GM19025 (cell line): ENCODE data around the gene KRR1.
"Not testable (repeated sequence)": the region's sequence is repeated elsewhere in the genome, so short reads cannot be mapped to it uniquely, and the experiment has no call there.

Experiments
- ATAC-seq: cut with Tn5 transposase; IDR thresholded peaks from one replicate; pipeline ENCODE4 v1.9.1; 2021; ENCODE audit warnings: mild to moderate bottlenecking, low read depth, moderate library complexity; ENCODE audit not compliant: unreplicated experiment

Gene KRR1

GRCh38 chr12:75526655-75527511 is 15.5 kb upstream of the KRR1 start:
- peak; percentile 95 for ATAC-seq

- no peak for ATAC-seq
Observed at GRCh38 chr12:75525263-75525662, 13.9 kb upstream of the KRR1 start.

- ATAC-seq = not testable (repeated sequence)
Observed at GRCh38 chr12:75522124-75522523, 10.7 kb upstream of the KRR1 start.

GRCh38 chr12:75521224-75521623 is 9.8 kb upstream of the KRR1 start:
- ATAC-seq = not testable (repeated sequence)

GRCh38 chr12:75509621-75510020 is 1.8 kb downstream of the KRR1 start:
- no peak for ATAC-seq

- no peak for ATAC-seq
Observed at GRCh38 chr12:75508159-75508558, 3.2 kb downstream of the KRR1 start.

GRCh38 chr12:75507086-75507485 is 4.3 kb downstream of the KRR1 start:
- no peak for ATAC-seq

GRCh38 chr12:75505706-75506312 is 5.6 kb downstream of the KRR1 start:
- ATAC-seq = no peak

GRCh38 chr12:75503866-75504265 is 7.5 kb downstream of the KRR1 start:
- no peak for ATAC-seq

- no peak for ATAC-seq
Observed at GRCh38 chr12:75503459-75503858, 8.0 kb downstream of the KRR1 start.

- ATAC-seq = no peak
Observed at GRCh38 chr12:75491169-75491568, 20.2 kb downstream of the KRR1 start.

GRCh38 chr12:75489613-75490210 is 21.7 kb downstream of the KRR1 start:
- ATAC-seq = peak; percentile 49

- peak; percentile 4 for ATAC-seq
Observed at GRCh38 chr12:75489187-75489586, 22.2 kb downstream of the KRR1 start.

GRCh38 chr12:75488553-75488952 is 22.9 kb downstream of the KRR1 start:
- ATAC-seq = no peak

GRCh38 chr12:75487308-75487707 is 24.1 kb downstream of the KRR1 start:
- no peak for ATAC-seq

- not testable (repeated sequence) for ATAC-seq
Observed at GRCh38 chr12:75484450-75484849, 27.0 kb downstream of the KRR1 start.

- no peak for ATAC-seq
Observed at GRCh38 chr12:75483431-75483830, 28.0 kb downstream of the KRR1 start.

GRCh38 chr12:75482646-75483045 is 28.8 kb downstream of the KRR1 start:
- ATAC-seq = no peak

GRCh38 chr12:75481774-75482173 is 29.6 kb downstream of the KRR1 start:
- ATAC-seq = no peak

- peak; percentile 16 for ATAC-seq
Observed at GRCh38 chr12:75481013-75481705, 30.2 kb downstream of the KRR1 start.

GRCh38 chr12:75480469-75480949 is 30.9 kb downstream of the KRR1 start, which contains the start of gene GLIPR1:
GLIPR1 (plus strand) TSS chr12:75480755; CDS start chr12:75480881, 126 bp downstream.
- ATAC-seq = peak; percentile 79
